B cell (primary cell): ENCODE measurements around the gene ISLR2. TPM values are rescaled to one million over a fixed set of nuclear protein-coding genes. Genes with fewer than 3 reads are reported as not detected.

Experiments
- ATAC-seq: fragments of 200-7000 bp; cut with Tn5 transposase; one replicate; pipeline ENCODE4 v1.10.0; 2021; ENCODE audit warnings: low read depth, mild to moderate bottlenecking, moderate number of reproducible peaks, moderate library complexity
- CTCF ChIA-PET: fragments of 350-600 bp; sonication (Branson Sonifier 250); formaldehyde crosslinking; loops from one replicate; lab custom pipeline; 2021; ENCODE audit warnings: antibody characterized with exemption, inconsistent platforms; lab: Charles Lee
- POLR2A ChIA-PET: fragments of 350-600 bp; sonication (Branson Sonifier 250); formaldehyde crosslinking; loops from one replicate; lab custom pipeline; 2021; ENCODE audit warnings: antibody characterized with exemption; lab: Charles Lee
- DNase-seq: peaks from one replicate; pipeline ENCODE4 v3.0.0; 2013
- H2AFZ ChIP-seq: 2 replicates; pipeline ENCODE4 v1.6.1; 2012; ENCODE audit warnings: mild to moderate bottlenecking, low read depth, low read length; ENCODE audit not compliant: insufficient read depth, poor library complexity, severe bottlenecking
- H3K27ac ChIP-seq, 2 donors: 1 replicate in 1 of 2; 2 replicates in 1 of 2; pipeline ENCODE4 v1.5.1; 2012 to 2013; ENCODE audit warnings: low read length in 2 of 2, mild to moderate bottlenecking in 2 of 2, moderate library complexity in 1 of 2
- H3K27me3 ChIP-seq, 4 experiments: fragments of 200-600 bp in 1 of 4; sonication (generic) in 1 of 4; replicated peaks in 1 of 4; 1 replicate in 2 of 4; 2 replicates in 2 of 4; pipeline versions ENCODE4 v1.6.1 to v1.7.0; 2013 to 2016; ENCODE audit warnings: low read length in 3 of 4, mild to moderate bottlenecking in 2 of 4, mixed read lengths in 1 of 4, moderate library complexity in 1 of 4; ENCODE audit not compliant: insufficient read depth in 4 of 4, control insufficient read depth in 3 of 4; ENCODE audit errors: control extremely low read depth in 1 of 4
- H3K36me3 ChIP-seq, 2 experiments: replicated peaks in 1 of 2; 1 replicate in 1 of 2; 2 replicates in 1 of 2; pipeline versions ENCODE4 v1.6.1 to v1.7.1; 2013; ENCODE audit warnings: low read length in 1 of 2; ENCODE audit not compliant: insufficient read depth in 2 of 2, control insufficient read depth in 1 of 2; ENCODE audit errors: control extremely low read depth in 1 of 2, extremely low read depth in 1 of 2
- H3K4me1 ChIP-seq, 2 donors: fragments of 200-600 bp in 1 of 2; sonication (generic) in 1 of 2; 1 replicate in 1 of 2; 2 replicates in 1 of 2; pipeline versions ENCODE4 v1.5.1 to v1.6.1; 2013 to 2017; ENCODE audit warnings: low read length in 2 of 2; ENCODE audit not compliant: control insufficient read depth in 2 of 2, insufficient read depth in 2 of 2
- H3K4me2 ChIP-seq: replicated peaks from 2 replicates; pipeline ENCODE3; 2012; ENCODE audit warnings: mild to moderate bottlenecking, low read depth, low read length; ENCODE audit not compliant: poor library complexity, severe bottlenecking
- H3K4me3 ChIP-seq, 5 experiments: fragments of 200-600 bp in 1 of 5; sonication (generic) in 1 of 5; 1 replicate in 3 of 5; 2 replicates in 2 of 5; pipeline versions ENCODE4 v1.5.1 to v1.7.0; 2011 to 2016; ENCODE audit warnings: low read length in 4 of 5, mild to moderate bottlenecking in 4 of 5, low read depth in 2 of 5, control low read depth in 1 of 5, moderate library complexity in 1 of 5; ENCODE audit not compliant: insufficient read depth in 1 of 5; ENCODE audit errors: control extremely low read depth in 1 of 5, extremely low read depth in 1 of 5
- H3K79me2 ChIP-seq: fragments of 200-600 bp; sonication (generic); one replicate; pipeline ENCODE4 v1.6.0; 2016; ENCODE audit warnings: low read length; ENCODE audit not compliant: control insufficient read depth, insufficient read depth
- H3K9ac ChIP-seq: fragments of 200-600 bp; sonication (generic); 2 replicates; pipeline ENCODE4 v1.6.1; 2017; ENCODE audit warnings: mild to moderate bottlenecking, low read length, moderate library complexity
- H3K9me3 ChIP-seq, 3 donors: one replicate each; pipeline versions ENCODE4 v1.6.1 to v1.7.1; 2013; ENCODE audit warnings: low read length in 2 of 3; ENCODE audit not compliant: control insufficient read depth in 2 of 3, insufficient read depth in 1 of 3; ENCODE audit errors: control extremely low read depth in 1 of 3
- H4K20me1 ChIP-seq: 2 replicates; pipeline ENCODE4 v1.6.0; 2012; ENCODE audit warnings: mild to moderate bottlenecking, low read length; ENCODE audit not compliant: insufficient read depth, control insufficient read depth, poor library complexity, severe bottlenecking
- H3K27ac Mint-ChIP-seq: one replicate; pipeline ENCODE4 v1.8.0; 2021; ENCODE audit warnings: mixed read lengths
- H3K27me3 Mint-ChIP-seq: one replicate; pipeline ENCODE4 v1.8.0; 2021; ENCODE audit warnings: mixed read lengths
- H3K4me1 Mint-ChIP-seq: one replicate; pipeline ENCODE4 v1.8.0; 2021; ENCODE audit warnings: mixed read lengths
- H3K4me3 Mint-ChIP-seq: one replicate; pipeline ENCODE4 v1.8.0; 2021; ENCODE audit warnings: mixed read lengths
- H3K9me3 Mint-ChIP-seq: one replicate; pipeline ENCODE4 v1.8.0; 2022; ENCODE audit warnings: mixed read lengths; ENCODE audit not compliant: insufficient read depth
- CTCF ChIP-seq: fragments of 200-600 bp; IDR thresholded peaks from one replicate; pipeline ENCODE4 v1.8.0; 2022; ENCODE audit warnings: antibody characterized with exemption, mild to moderate bottlenecking
- EZH2 ChIP-seq: IDR thresholded peaks from 2 replicates; pipeline ENCODE4 v1.6.1; 2012; ENCODE audit warnings: borderline replicate concordance, low read depth, mild to moderate bottlenecking, moderate library complexity, low read length; ENCODE audit not compliant: insufficient read depth, poor library complexity, severe bottlenecking
- WGBS: methylation state at CpG from one replicate; pipeline ENCODE4 v1.1.5; 2013; ENCODE audit warnings: missing lambda C conversion rate; ENCODE audit not compliant: insufficient coverage; 5-methylcytosine and 5-hydroxymethylcytosine counted together
- intact Hi-C: fragments of 100-400 bp; cut with micrococcal nuclease; formaldehyde crosslinking; loops from one replicate; pipeline ENCODE4 v1.10.0; 2022
- polyA plus RNA-seq: library from polyadenylated mRNA; depleted of rRNA; stranded (reverse); fragments of >200 nt; gene quantifications from 2 replicates; pipeline ENCODE4 v1.2.3, GENCODE V29; 2012
- total RNA-seq, 2 donors: library from RNA; stranded (reverse); fragments of 120-200 nt in 1 of 2; gene quantifications; 1 replicate in 1 of 2; 2 replicates in 1 of 2; pipeline versions ENCODE4 v1.2.3 to v1.2.4, GENCODE V29; 2013 to 2022

ISLR2 gene
- total and polyA plus RNA-seq, 2 donors (not counting 1 experiment from before 2014, with no cell fraction given) = not detected

GRCh38 chr15:74128785-74129585 lies 1.4 kb upstream of the ISLR2 start:
- H2AFZ ChIP-seq = no peak overlapping the region
- TF ChIP-seq EZH2 (no peak), CTCF (no peak)
- Mint-ChIP-seq H3K4me1 (peaks cover 46% of the 10 kb centered on the region), H3K27ac (peak overlapping the region; percentile 56), H3K4me3 (peak overlapping the region; percentile 78), H3K9me3 (no peaks in the 10 kb centered on the region), H3K27me3 (peaks cover 52% of the 10 kb centered on the region)
- no peaks in the 10 kb centered on the region for H4K20me1 ChIP-seq
- H3K9ac ChIP-seq = no peak overlapping the region
- peaks cover 0 to 75% (median 46%) of the 10 kb centered on the region in 4 experiments for H3K27me3 ChIP-seq
- no peaks in the 10 kb centered on the region for H3K79me2 ChIP-seq
- no peak overlapping the region for H3K27ac ChIP-seq
- ChIA-PET POLR2A (no interaction called here), CTCF (interaction anchor here (0.6 to 1.8 kb wide), 5 partner anchors 14 to 193 kb away, joined by 3 to 6 read pairs (median 4); no protein-coding TSS in a partner anchor)
- peaks cover 65 to 66% of the 10 kb centered on the region in 2 donors for H3K4me1 ChIP-seq
- intact Hi-C loops = no loop called here
- peaks cover 0 to 61% (median 12%) of the 10 kb centered on the region in 3 donors for H3K9me3 ChIP-seq
- no peak for ATAC-seq
- peak overlapping the region; percentile 79 for H3K4me2 ChIP-seq
- peak overlapping the region in 2 of 5 experiments; percentile 35 to 38 for H3K4me3 ChIP-seq
- no peaks in the 10 kb centered on the region for H3K36me3 ChIP-seq
- 3% methylated on average over 27 of the region's 43 CpGs for WGBS
- DNase-seq = peak; percentile 54
